Skin epidermis (tissue), 12 donors: ENCODE results near the gene MRPL51.

Experiments used
- H3K27ac ChIP-seq, 21 experiments: fragments of 200-600 bp; sonication (generic) in 11 of 21; one replicate each; pipeline ENCODE4 v1.5.0; 2020; ENCODE audit warnings: mild to moderate bottlenecking in 3 of 21, inconsistent platforms in 2 of 21, moderate library complexity in 2 of 21
- H3K4me3 ChIP-seq, 7 experiments: fragments of 200-600 bp; sonication (generic) in 2 of 7; one replicate each; pipeline ENCODE4 v1.5.0; 2020; ENCODE audit warnings: inconsistent platforms in 2 of 7, mild to moderate bottlenecking in 2 of 7, moderate library complexity in 1 of 7

MRPL51 gene

DNA sequence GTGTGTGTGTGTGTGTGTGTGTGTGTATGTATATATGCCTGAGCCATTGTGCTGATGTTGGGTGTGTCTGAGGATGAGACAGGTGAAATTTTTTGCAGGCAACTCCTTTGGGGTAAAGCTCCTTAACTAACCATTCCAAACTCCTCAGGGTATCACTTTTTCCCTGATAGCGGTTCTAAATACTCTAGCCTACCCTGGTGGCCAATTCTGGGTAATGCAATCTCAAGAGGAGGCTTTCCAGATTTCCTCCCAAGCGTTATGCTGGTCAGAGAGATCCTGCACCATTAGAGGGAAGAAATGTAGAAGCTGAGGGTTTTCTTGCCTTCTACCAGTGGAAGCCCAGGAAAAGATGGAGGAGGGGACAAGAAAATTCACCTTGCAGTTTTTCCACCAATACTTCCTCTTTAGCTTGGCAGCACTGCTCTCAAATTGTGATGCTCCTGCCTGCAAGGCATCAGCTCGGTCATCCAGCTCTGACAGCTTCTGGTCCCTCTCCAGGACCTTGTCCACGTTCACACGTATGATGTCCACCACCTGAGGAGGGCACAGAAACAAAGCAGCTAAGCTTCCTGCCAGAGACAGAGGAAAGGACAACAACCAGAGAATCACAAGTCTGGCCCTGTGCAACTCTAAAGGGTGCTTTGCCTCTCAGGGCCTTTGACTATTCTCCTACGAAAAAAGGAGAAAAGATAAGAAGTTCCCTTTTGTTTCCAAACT lies 27.4 kb downstream of the MRPL51 start:
- Histone ChIP-seq H3K4me3 (no peak overlapping the region), H3K27ac (peak overlapping the region in 1 of 21 experiments; percentile 47)

- Histone ChIP-seq H3K4me3 (no peak overlapping the region), H3K27ac (peak overlapping the region in 10 of 21 experiments; percentile 28 to 98 (median 84))
Measured at GRCh38 chr12:6464531-6464930, 28.5 kb downstream of the MRPL51 start.

- Histone ChIP-seq H3K4me3 (no peak overlapping the region), H3K27ac (peak overlapping the region in 17 of 21 experiments; percentile 27 to 98 (median 75))
Measured at GRCh38 chr12:6463858-6464257, 29.2 kb downstream of the MRPL51 start.

- H3K4me3 ChIP-seq = no peak overlapping the region
- peak overlapping the region in 18 of 21 experiments; percentile 15 to 98 (median 75) for H3K27ac ChIP-seq
Measured at GRCh38 chr12:6463216-6463615, 29.8 kb downstream of the MRPL51 start.

DNA sequence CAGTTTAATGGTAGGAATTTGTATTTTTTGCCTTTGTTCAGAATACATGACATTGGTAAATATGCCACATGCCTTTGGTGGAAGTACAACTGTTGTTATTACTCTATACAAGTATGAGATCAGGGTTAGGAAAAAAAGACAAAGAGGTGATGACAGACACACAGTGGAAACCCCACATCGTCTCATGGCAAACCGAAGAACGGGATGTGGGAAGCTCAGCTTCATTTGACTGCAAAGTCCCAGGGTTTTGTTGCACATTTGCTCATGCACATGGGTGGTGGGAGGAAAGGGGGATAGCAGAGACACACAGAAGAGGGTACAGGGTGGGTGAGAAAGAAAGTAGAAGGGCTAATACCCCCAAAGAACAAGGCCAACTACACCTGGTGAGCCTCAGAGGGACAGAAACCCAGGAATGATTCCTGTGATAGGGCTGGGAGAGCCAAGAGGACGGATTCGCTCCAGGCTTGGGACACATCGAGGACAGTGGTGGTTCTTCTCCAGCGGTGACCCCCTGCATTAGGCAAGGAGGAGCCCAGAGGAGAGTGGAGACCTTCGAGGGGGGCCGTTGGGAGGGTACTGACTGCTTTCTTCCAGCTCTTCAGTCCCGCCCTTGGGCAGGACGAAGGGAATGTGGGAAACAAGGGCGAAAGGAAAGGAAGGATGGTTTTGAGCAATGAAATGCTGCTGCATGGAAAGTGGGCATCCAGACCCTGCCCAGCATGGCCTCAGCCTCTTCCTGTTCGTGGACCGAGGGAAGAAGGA lies 30.6 kb downstream of the MRPL51 start:
- H3K4me3 ChIP-seq = no peak overlapping the region
- peak overlapping the region in 20 of 21 experiments; percentile 17 to 98 (median 75) for H3K27ac ChIP-seq

GRCh38 chr12:6461401-6462233 lies 31.4 kb downstream of the MRPL51 start:
- Histone ChIP-seq H3K4me3 (no peak overlapping the region), H3K27ac (peak overlapping the region in 20 of 21 experiments; percentile 6 to 98 (median 75))

- Histone ChIP-seq H3K27ac (peak overlapping the region in 20 of 21 experiments; percentile 6 to 98 (median 75)), H3K4me3 (no peak overlapping the region)
Measured at GRCh38 chr12:6460751-6461371, 32.2 kb downstream of the MRPL51 start.

GRCh38 chr12:6459004-6459337 lies 34.1 kb downstream of the MRPL51 start:
- Histone ChIP-seq H3K4me3 (no peak overlapping the region), H3K27ac (peak overlapping the region in 4 of 21 experiments; percentile 3 to 51 (median 6))

GRCh38 chr12:6458281-6459003 lies 34.6 kb downstream of the MRPL51 start:
- Histone ChIP-seq H3K4me3 (no peak overlapping the region), H3K27ac (peak overlapping the region in 3 of 21 experiments; percentile 8 to 51 (median 21))

DNA sequence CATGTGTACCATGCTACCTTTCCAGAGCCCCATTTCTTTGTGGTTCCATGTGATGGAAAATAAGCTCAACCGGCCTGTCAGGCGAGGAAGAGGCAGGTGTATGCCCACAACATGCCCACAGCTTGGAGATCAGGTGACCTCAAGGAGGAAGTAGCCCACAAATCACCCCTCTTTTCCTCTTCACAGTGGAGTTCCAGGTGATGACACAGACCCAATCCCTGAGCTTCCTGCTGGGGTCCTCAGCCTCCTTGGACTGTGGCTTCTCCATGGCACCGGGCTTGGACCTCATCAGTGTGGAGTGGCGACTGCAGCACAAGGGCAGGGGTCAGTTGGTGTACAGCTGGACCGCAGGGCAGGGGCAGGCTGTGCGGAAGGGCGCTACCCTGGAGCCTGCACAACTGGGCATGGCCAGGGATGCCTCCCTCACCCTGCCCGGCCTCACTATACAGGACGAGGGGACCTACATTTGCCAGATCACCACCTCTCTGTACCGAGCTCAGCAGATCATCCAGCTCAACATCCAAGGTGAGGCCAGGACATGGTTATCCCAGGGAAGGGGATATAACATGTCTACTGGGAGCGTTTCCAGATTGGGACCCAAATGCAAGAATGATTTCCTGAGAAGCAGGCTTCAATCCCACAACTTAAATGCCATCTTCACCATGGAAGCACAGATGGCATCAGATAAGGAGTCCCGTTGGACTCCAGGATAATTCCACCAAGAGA lies 35.7 kb downstream of the MRPL51 start:
- peak overlapping the region in 3 of 21 experiments; percentile 21 to 35 (median 21) for H3K27ac ChIP-seq
- no peak overlapping the region for H3K4me3 ChIP-seq

DNA sequence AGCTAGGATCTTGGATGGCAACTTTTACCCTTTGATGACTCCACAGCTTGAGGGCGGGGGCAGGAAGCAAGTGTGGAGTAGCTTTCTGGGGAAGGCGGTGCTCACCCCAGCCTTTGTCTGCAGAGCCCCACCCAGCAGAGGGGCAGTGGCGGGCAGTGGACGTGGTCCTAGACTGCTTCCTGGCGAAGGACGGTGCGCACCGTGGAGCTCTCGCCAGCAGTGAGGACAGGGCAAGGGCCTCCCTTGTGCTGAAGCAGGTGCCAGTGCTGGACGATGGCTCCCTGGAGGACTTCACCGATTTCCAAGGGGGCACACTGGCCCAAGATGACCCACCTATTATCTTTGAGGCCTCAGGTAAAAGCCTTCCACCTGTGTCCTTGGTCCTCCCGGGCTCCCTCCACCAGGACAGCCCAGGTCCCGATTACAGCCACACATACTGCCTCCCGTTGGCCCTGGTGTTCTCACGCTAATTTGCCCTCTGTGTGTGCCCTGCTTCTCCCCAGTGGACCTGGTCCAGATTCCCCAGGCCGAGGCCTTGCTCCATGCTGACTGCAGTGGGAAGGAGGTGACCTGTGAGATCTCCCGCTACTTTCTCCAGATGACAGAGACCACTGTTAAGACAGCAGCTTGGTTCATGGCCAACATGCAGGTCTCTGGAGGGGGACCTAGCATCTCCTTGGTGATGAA lies 40.0 kb downstream of the MRPL51 start:
- peak overlapping the region; percentile 45 to 86 (median 60) for H3K4me3 ChIP-seq
- peak overlapping the region; percentile 32 to 100 (median 98) for H3K27ac ChIP-seq

DNA sequence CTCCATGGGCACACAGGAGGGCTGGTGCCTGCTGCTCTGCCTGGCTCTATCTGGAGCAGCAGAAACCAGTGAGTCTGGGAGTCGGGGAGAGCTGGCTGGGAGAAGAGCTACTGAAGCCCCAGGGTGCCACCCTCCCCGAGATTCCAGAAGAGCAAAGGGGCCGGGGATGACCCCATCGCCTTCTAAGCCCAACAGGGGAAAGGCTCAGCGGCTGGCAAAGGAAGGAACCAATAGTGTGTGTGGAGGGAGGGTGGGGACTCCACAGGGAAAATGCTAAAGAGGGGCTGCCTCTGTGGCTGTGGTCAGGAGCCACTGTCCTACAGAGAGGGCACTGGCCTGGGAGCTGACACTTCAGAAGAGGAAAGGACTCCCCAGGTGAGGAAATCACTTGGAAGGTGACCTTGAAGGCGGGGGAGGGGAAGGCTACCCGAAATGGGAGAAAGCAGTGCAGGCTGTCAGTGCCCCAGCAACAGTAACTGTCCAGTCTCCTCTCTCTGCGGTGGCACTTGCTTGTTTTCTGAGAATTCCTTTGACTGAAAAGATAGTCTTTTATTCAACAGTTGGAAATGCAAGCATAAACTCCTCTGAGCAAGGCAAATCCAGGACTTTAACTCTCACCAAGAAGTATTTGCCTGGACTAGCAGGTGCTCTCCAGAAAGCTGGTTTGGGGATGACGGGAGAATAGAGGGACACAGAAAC lies 40.7 kb downstream of the MRPL51 start:
- peak overlapping the region; percentile 45 to 86 (median 60) for H3K4me3 ChIP-seq
- peak overlapping the region; percentile 83 to 100 (median 98) for H3K27ac ChIP-seq

DNA sequence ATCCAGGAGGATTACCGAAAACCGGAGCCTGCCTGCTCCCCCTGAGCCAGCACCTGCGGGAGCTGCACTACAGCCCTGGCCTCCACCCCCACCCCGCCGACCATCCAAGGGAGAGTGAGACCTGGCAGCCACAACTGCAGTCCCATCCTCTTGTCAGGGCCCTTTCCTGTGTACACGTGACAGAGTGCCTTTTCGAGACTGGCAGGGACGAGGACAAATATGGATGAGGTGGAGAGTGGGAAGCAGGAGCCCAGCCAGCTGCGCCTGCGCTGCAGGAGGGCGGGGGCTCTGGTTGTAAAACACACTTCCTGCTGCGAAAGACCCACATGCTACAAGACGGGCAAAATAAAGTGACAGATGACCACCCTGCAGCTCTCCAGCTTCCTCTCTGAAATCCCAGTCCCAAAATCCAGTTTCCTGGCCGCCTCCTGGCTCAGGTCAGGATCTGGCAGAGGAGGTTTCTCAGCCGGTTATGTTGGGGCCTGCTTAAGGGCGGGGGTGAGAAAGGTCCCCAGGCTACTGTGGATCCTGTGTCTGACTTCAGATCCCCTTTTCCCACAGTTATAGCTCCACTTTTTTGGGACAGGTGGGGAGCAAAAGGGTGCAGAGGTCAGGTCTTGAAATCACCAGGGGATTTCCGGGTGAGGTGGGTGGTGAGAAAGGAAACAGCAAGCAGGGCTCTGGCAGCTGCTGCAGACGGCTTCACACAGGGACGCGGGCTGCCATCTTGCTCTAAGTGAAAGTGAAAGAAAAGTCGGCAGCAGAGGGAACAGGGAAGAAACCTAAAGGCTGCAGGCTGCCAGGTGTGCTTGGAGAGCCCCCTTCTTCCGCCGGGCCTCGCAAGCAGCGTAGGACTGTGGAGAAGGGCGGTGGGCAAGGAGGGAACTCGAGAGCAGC lies 41.5 kb downstream of the MRPL51 start, which contains the start of gene TAPBPL:
Gene TAPBPL, plus strand, starts transcription at position 695 of the 897 bp plus-strand sequence. CDS start 207 bp downstream, outside the sequence.
- peak within 1 kb of the TSS; percentile 83 to 100 (median 98) for H3K27ac ChIP-seq

GRCh38 chr12:6450869-6451347 lies 42.2 kb downstream of the MRPL51 start:
- peak overlapping the region; percentile 45 to 86 (median 60) for H3K4me3 ChIP-seq
- peak overlapping the region; percentile 3 to 100 (median 98) for H3K27ac ChIP-seq

More for the DNA sequence above, 41.5 kb downstream of the MRPL51 start, which contains the start of gene TAPBPL:
- H3K4me3 ChIP-seq = peak within 1 kb of the TSS; percentile 45 to 86 (median 60)

DNA sequence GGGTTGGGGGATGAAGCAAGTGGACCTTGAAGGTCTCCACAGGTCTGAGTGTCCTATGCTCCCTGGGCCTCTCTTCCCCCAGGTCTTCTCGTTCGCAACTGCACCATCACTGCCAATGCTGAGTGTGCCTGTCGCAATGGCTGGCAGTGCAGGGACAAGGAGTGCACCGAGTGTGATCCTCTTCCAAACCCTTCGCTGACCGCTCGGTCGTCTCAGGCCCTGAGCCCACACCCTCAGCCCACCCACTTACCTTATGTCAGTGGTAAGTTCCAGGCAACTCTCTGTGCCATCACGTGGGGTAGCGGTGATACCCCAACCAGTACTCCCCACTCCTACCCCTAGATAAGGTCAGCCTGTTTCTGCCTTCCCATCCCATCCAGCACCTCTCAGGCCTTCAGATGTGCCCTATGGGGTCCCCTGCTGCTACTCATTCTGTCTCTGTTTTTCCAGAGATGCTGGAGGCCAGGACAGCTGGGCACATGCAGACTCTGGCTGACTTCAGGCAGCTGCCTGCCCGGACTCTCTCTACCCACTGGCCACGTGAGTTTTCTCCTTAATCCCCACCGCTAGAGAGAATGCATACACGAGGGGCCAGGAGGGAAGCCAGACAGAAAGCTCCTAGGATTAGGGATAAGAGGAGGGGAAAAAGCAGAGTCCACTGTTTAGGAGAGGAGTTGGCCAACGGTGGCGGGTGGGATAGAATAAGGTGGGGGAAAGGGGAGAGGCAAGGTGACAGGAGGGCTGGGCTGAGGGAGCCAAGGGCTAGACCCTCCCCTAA lies 42.8 kb downstream of the MRPL51 start:
- H3K4me3 ChIP-seq = peak overlapping the region in 5 of 7 experiments; percentile 45 to 86 (median 60)

More for the DNA sequence above, 42.8 kb downstream of the MRPL51 start:
- peak overlapping the region in 20 of 21 experiments; percentile 83 to 100 (median 98) for H3K27ac ChIP-seq
